Endometrial microvascular endothelial cells (primary cell): Measurements from ENCODE around the gene CLCA1. TPM values are rescaled to one million over a fixed set of nuclear protein-coding genes. Genes with fewer than 3 reads are reported as not detected.

Experiments used
- in situ Hi-C: cut with HindIII; loops from 2 replicates; pipeline ENCODE4 v1.10.0; 2017; ENCODE audit warnings: low sequenced_read_pairs, low pct_unique_long_range_greater_than_20kb; ENCODE audit errors: inconsistent ontology term
- total RNA-seq: library from RNA; depleted of rRNA; stranded (reverse); fragments of >200 nt; gene quantifications from one replicate; pipeline ENCODE4 v1.2.3, GENCODE V29; 2015; ENCODE audit errors: inconsistent ontology term

Gene CLCA1
- total RNA-seq, 1 donor from 2014 or later, result not detected

GRCh38 chr1:86527306-86527705, 58.6 kb downstream of the CLCA1 start:
- in situ Hi-C loops, result no loop called here

GRCh38 chr1:86530211-86530845, 61.6 kb downstream of the CLCA1 start:
- in situ Hi-C loops, result no loop called here

DNA sequence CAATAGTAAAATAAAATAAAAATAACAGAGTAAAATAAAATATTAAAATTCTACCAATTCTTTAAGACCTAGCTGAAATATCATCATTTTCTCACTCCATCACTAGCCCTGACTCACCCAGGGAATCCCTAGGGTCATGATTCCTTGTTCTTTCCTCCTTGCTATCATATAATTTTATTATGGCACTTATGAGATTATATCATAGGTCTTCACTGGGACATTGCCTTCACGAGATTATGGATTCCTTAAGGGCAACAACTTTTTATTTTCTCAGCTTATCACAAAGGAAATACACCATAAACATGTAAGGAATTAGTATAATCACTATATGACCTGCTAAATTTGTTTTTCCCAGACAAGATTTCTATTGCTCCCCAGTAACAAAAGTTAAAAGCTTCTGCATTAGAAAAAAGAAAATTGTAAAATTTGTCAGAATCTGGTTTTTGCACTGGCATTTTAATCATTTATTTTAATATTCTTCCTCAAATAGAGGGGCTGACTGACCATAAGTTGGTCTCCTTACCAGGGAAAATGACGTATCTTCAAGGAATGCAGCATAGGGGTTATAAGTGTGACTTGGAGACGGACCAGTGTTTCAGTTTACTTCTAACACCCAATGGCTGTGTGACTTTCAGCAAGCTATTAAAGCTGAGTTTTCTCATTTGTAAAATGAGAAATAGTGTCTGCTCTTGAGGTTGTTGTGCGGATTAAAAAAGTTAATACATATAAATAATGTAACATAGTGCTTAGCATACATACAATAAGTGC, 69.4 kb downstream of the CLCA1 start:
- in situ Hi-C loops, result no loop called here

- in situ Hi-C loops, result no loop called here
Observed at GRCh38 chr1:86538775-86539174, 70.0 kb downstream of the CLCA1 start.

DNA sequence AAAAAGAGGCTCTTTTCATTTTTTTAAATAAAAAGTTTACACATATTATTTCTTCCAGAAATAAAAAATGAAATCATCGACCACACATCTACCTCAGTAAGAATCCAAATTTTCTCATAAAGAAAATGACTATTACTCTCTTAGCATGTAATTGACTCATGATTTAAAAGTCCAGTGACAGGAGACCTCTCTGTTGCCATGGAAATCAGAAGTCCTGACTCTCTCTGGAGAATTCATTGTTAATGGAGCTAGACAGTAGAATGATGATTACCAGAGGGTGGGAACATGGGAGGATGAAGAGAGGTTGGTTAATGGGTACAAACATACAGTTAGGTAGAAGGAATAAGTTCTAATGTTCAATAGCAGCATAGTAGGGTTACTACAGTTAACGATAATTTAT, 73.1 kb downstream of the CLCA1 start:
- in situ Hi-C loops, result no loop called here

DNA sequence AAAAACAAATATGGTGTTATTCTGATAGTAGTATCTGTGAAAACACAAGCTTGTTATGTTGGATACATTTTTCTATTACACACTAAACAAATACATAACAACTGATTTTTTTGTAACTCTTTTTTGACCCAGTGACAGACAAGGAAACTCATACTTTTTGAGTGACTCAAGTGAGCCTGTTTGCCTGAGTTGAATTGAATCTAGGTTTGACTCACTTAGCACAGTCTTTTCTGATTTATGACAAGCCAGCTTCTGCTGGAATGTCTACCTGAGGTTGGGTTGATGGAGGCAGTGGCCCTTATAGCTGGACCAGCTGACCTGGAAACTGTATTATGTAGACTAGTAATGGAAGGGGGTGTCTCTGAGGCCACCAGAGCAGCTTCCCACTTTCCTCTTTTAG, 73.9 kb downstream of the CLCA1 start:
- in situ Hi-C loops, result no loop called here

DNA sequence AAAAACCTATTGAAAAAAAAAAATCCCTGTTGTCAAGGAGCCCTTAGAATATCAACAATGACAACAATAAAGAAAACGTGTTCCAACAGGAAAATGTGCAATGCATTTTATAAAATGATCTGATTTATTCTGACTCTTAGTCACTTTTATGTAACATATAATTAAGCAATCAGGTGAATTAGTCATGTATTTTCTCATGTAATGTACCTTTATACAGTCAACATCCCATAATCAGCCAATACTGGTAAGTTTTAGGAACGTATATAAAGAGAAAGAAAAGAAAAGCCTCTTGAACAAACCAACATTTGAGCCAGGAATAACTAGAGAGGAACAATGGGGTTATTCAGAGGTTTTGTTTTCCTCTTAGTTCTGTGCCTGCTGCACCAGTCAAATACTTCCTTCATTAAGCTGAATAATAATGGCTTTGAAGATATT, 78.1 kb downstream of the CLCA1 start, which contains the start of gene CLCA4:
Gene CLCA4, plus strand, starts transcription at position 292 of the 435 bp plus-strand sequence. Its CDS starts 42 bp downstream, at position 334.
- in situ Hi-C loops, result no loop called here

DNA sequence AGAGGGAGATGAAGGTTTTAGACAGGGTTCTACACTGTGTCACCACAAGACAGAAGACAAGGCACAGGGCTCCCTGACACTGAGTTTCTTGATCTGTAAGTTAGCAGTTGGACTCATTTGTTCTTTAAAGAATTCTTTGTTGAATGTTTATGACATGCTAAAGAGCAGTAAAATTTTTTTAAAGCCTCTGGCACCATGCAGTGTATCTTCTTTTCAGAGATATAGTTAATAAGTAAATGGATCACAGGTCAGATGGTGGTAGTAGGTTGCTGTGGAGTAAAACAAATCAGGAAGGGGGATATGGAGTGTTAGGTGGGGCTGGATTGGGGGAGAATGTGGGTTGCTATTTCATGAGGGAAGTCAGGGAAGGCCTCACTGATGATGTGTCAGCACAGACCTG, 80.1 kb downstream of the CLCA1 start:
- in situ Hi-C loops, result no loop called here

Other genes starting within 250 kb of the CLCA1 start
- gene ODF2L, start 72.6 kb upstream of the CLCA1 start, total RNA-seq, result 27.9 TPM
- not detected for gene CLCA2, start 44.8 kb upstream of the CLCA1 start, total RNA-seq
- not detected for gene CLCA4, start 78.2 kb downstream of the CLCA1 start, total RNA-seq
- 53.1 TPM for gene SH3GLB1, start 235.6 kb downstream of the CLCA1 start, total RNA-seq